Stomach (tissue), 9 donors: Measurements from ENCODE around the gene PRPF6. TPM values are rescaled to one million over a fixed set of nuclear protein-coding genes. Genes with fewer than 3 reads are reported as not detected.
"Not testable (repeated sequence)": the region's sequence is repeated elsewhere in the genome, so short reads cannot be mapped to it uniquely, and the experiment has no call there.

ENCODE experiments used
- DNase-seq, 2 donors: peaks; one replicate each; pipeline versions ENCODE4 v3.0.0 to v3.0.0-alpha.2; 2013 to 2019
- H3K27ac ChIP-seq, 5 donors: fragments of 200-600 bp in 4 of 5; sonication (generic) in 4 of 5; one replicate each; pipeline ENCODE4 v1.5.1; 2013 to 2019; ENCODE audit warnings: mild to moderate bottlenecking in 1 of 5, moderate library complexity in 1 of 5
- H3K27me3 ChIP-seq, 3 donors: fragments of 200-600 bp; sonication (generic); one replicate each; pipeline ENCODE4 v1.5.1; 2017 to 2019; ENCODE audit warnings: mixed run types in 1 of 3
- H3K36me3 ChIP-seq, 4 donors: fragments of 200-600 bp; sonication (generic); 1 replicate in 3 of 4; 2 replicates in 1 of 4; pipeline ENCODE4 v1.5.1; 2016 to 2019
- H3K4me1 ChIP-seq, 4 donors: fragments of 200-600 bp; sonication (generic); one replicate each; pipeline ENCODE4 v1.5.1; 2016 to 2019
- H3K4me3 ChIP-seq, 4 donors: fragments of 200-600 bp; sonication (generic) in 3 of 4; one replicate each; pipeline ENCODE4 v1.5.1; 2016 to 2019; ENCODE audit warnings: mild to moderate bottlenecking in 1 of 4
- H3K9me3 ChIP-seq, 4 donors: fragments of 200-600 bp; sonication (generic); one replicate each; pipeline ENCODE4 v1.5.1; 2016 to 2019
- CTCF ChIP-seq, 7 experiments: fragments of 450-650 bp in 4 of 7; fragments of 200-600 bp in 3 of 7; sonication (generic) in 3 of 7; IDR thresholded peaks; one replicate each; pipeline ENCODE4 v1.5.1; 2016 to 2019; ENCODE audit warnings: antibody characterized with exemption in 7 of 7, control low read depth in 2 of 7, mild to moderate bottlenecking in 1 of 7
- EP300 ChIP-seq: sonication (generic); formaldehyde crosslinking; IDR thresholded peaks from one replicate; pipeline ENCODE4 v1.6.1; 2017; ENCODE audit warnings: antibody characterized with exemption
- POLR2A ChIP-seq, 4 donors: fragments of 450-650 bp; IDR thresholded peaks; one replicate each; pipeline ENCODE4 v1.6.1; 2016; ENCODE audit warnings: antibody characterized with exemption in 4 of 4, control low read depth in 2 of 4, mild to moderate bottlenecking in 1 of 4, moderate library complexity in 1 of 4
- POLR2AphosphoS5 ChIP-seq, 3 donors: sonication (generic); formaldehyde crosslinking; IDR thresholded peaks; one replicate each; pipeline ENCODE4 v1.6.1; 2016; ENCODE audit warnings: antibody characterized with exemption in 3 of 3
- WGBS, 5 donors: extraction: QIAGEN DNeasy Blood & Tissue Kit in 3 of 5; methylation state at CpG; one replicate each; pipeline versions ENCODE4 v1.1.5 to v1.1.7; 2013 to 2018; 5-methylcytosine and 5-hydroxymethylcytosine counted together
- intact Hi-C: fragments of 100-400 bp; cut with DNase I; formaldehyde crosslinking; loops from one replicate; pipeline ENCODE4 v1.15.1; 2023; ENCODE audit warnings: low total_unique reads
- polyA plus RNA-seq, 3 donors: library from polyadenylated mRNA; stranded (reverse); fragments of 200-250 nt; gene quantifications; one replicate each; pipeline ENCODE4 v1.2.3, GENCODE V29; 2013
- total RNA-seq, 5 donors: library from RNA; depleted of rRNA; stranded (reverse); fragments of >200 nt; gene quantifications; one replicate each; pipeline versions ENCODE4 v1.1.0 to v1.2.3, GENCODE V29; 2014 to 2016
- donor health status: healthy with polysubstance abuse.
- donor health status: Bipolar disorder and iron deficiency.
- donor health status: healthy.

Gene PRPF6
- total and polyA plus RNA-seq, 8 donors, result 27.0 to 67.4 (median 39.6) TPM

GRCh38 chr20:63957690-63958441, 23.1 kb upstream of the PRPF6 start:
- peak; percentile 71 to 91 for DNase-seq
- 31 to 56% (median 42%) methylated on average over 6 to 13 of the region's 13 CpGs for WGBS, 5 donors
- peak overlapping the region in 3 of 4 donors; percentile 87 to 100 (median 93) for H3K4me3 ChIP-seq
- H3K36me3 ChIP-seq, result peaks cover 9 to 46% (median 46%) of the 10 kb centered on the region in 4 donors
- H3K27ac ChIP-seq, result peak overlapping the region; percentile 73 to 94 (median 80)
- intact Hi-C loops, result no loop called here
- H3K27me3 ChIP-seq, result no peaks in the 10 kb centered on the region
- H3K4me1 ChIP-seq, result peaks cover 30 to 49% (median 44%) of the 10 kb centered on the region in 4 donors
- no peak for TF ChIP-seq POLR2AphosphoS5 (IDR thresholded peaks at IDR 0.05)
- TF ChIP-seq EP300, result no peak
- no peak for TF ChIP-seq CTCF (IDR thresholded peaks at IDR 0.05)
- no peak for TF ChIP-seq POLR2A (IDR thresholded peaks at IDR 0.05)
- no peaks in the 10 kb centered on the region for H3K9me3 ChIP-seq

GRCh38 chr20:63958471-63958870, 22.5 kb upstream of the PRPF6 start:
- peaks cover 15 to 52% (median 51%) of the 10 kb centered on the region in 4 donors for H3K36me3 ChIP-seq
- WGBS, 5 donors, result 56 to 74% (median 65%) methylated on average over 3 to 4 of the region's 4 CpGs
- no peak overlapping the region for H3K4me3 ChIP-seq
- peak overlapping the region in 2 of 5 donors; percentile 93 to 94 for H3K27ac ChIP-seq
- H3K9me3 ChIP-seq, result no peaks in the 10 kb centered on the region
- intact Hi-C loops, result no loop called here
- no peak for DNase-seq
- TF ChIP-seq CTCF (IDR thresholded peaks at IDR 0.05) (no peak), POLR2AphosphoS5 (IDR thresholded peaks at IDR 0.05) (no peak)
- H3K4me1 ChIP-seq, result peaks cover 30 to 43% (median 40%) of the 10 kb centered on the region in 4 donors
- no peaks in the 10 kb centered on the region for H3K27me3 ChIP-seq

DNA sequence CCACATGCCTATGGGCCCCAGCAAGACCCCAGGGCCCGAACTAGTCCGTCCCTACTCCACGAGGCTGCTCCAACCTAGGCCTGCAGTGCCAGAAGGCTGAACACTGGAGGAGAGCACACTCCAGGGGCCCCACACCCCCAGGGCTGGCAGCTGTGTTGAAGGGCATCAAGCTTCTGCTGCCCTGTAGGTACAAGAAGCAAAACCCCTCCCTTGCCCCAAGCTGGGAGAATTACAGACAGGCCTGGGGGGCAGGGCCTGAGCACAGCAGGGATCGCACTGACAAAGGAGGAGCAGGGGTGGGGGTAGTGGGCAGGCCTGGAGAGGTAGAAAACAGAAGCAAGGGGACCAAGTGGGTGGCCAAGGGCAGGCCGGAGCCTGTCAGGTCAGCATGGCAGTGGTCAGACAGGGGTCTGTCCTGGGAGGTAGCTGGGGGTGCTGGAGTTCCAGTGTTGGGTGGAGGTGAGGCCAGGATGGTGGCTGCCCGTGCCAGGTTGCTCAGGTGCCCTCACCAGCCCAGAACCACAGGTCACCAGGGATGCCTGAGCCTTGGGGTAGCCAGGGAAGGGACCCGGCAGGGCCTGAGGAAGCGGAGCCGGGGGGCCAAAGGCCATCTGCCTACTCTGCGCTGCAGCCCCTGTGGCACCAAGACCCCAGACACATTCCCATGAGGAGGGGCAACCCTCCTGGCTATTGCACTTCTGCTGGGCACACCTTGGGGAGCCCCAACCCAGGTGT, 21.8 kb upstream of the PRPF6 start:
- H3K27ac ChIP-seq, result no peak overlapping the region
- DNase-seq, result no peak
- H3K9me3 ChIP-seq, result no peaks in the 10 kb centered on the region
- TF ChIP-seq POLR2A (IDR thresholded peaks at IDR 0.05) (no peak), EP300 (no peak), CTCF (IDR thresholded peaks at IDR 0.05) (no peak), POLR2AphosphoS5 (IDR thresholded peaks at IDR 0.05) (no peak)
- H3K27me3 ChIP-seq, result no peaks in the 10 kb centered on the region
- peaks cover 24 to 37% (median 33%) of the 10 kb centered on the region in 4 donors for H3K4me1 ChIP-seq
- 83 to 92% (median 85%) methylated on average over 9 to 10 of the region's 10 CpGs for WGBS, 5 donors
- intact Hi-C loops, result no loop called here
- peaks cover 22 to 59% (median 58%) of the 10 kb centered on the region in 4 donors for H3K36me3 ChIP-seq
- no peak overlapping the region for H3K4me3 ChIP-seq

- no peaks in the 10 kb centered on the region for H3K27me3 ChIP-seq
- intact Hi-C loops, result no loop called here
- peaks cover 26 to 64% (median 63%) of the 10 kb centered on the region in 4 donors for H3K36me3 ChIP-seq
- no peak for TF ChIP-seq EP300
- no peak for TF ChIP-seq POLR2A (IDR thresholded peaks at IDR 0.05)
- no peak for TF ChIP-seq POLR2AphosphoS5 (IDR thresholded peaks at IDR 0.05)
- no peak for TF ChIP-seq CTCF (IDR thresholded peaks at IDR 0.05)
- no peak for DNase-seq
- peaks cover 0 to 4% (median 0%) of the 10 kb centered on the region in 4 donors for H3K9me3 ChIP-seq
- WGBS, 5 donors, result 91 to 97% (median 94%) methylated on average over 16 to 17 of the region's 17 CpGs
- peaks cover 18 to 31% (median 27%) of the 10 kb centered on the region in 4 donors for H3K4me1 ChIP-seq
- H3K4me3 ChIP-seq, result no peak overlapping the region
- H3K27ac ChIP-seq, result no peak overlapping the region
Measured at GRCh38 chr20:63959699-63960075, 21.2 kb upstream of the PRPF6 start.

- H3K27ac ChIP-seq, H3K9me3 ChIP-seq, H3K4me3 ChIP-seq, intact Hi-C loops, H3K27me3 ChIP-seq, DNase-seq: not testable (repeated sequence)
- WGBS, 5 donors, result 86 to 93% (median 90%) methylated on average over 5 to 15 of the region's 15 CpGs
- peaks cover 12 to 20% (median 17%) of the 10 kb centered on the region in 4 donors for H3K4me1 ChIP-seq
- peaks cover 26 to 65% (median 64%) of the 10 kb centered on the region in 4 donors for H3K36me3 ChIP-seq
Measured at GRCh38 chr20:63960654-63961621, 20.0 kb upstream of the PRPF6 start.
